H54 (cell line): ENCODE results near the gene CELF1.

Experiments
- DNase-seq: peaks from one replicate; pipeline ENCODE4 v3.0.0; 2011; ENCODE audit warnings: low spot score, mixed read lengths; ENCODE audit not compliant: insufficient read length
- FAIRE-seq: peaks from 3 replicates; lab custom pipeline; 2011; peaks lifted over from hg19 to GRCh38; lab: Jason Lieb, UNC
- POLR2A ChIP-seq: IDR thresholded peaks from 2 replicates; pipeline ENCODE4 v1.6.1; 2011; ENCODE audit warnings: low read depth, mild to moderate bottlenecking, low read length

Gene CELF1

GRCh38 chr11:47506795-47507562, 46.0 kb downstream of the CELF1 start:
- DNase-seq (no peak), FAIRE-seq (no peak)
- TF ChIP-seq POLR2A, result no peak

GRCh38 chr11:47506373-47506772, 46.6 kb downstream of the CELF1 start:
- TF ChIP-seq POLR2A, result no peak
- no peak for DNase-seq
- no peak for FAIRE-seq

GRCh38 chr11:47504910-47505309, 48.0 kb downstream of the CELF1 start:
- TF ChIP-seq POLR2A, result no peak
- FAIRE-seq, result no peak

GRCh38 chr11:47503227-47503626, 49.7 kb downstream of the CELF1 start:
- no peak for FAIRE-seq
- TF ChIP-seq POLR2A, result no peak
- DNase-seq, result no peak

More at GRCh38 chr11:47504910-47505309, 48.0 kb downstream of the CELF1 start:
- DNase-seq, result no peak

GRCh38 chr11:47502767-47503166, 50.2 kb downstream of the CELF1 start:
- FAIRE-seq, result no peak
- no peak for TF ChIP-seq POLR2A
- no peak for DNase-seq

- FAIRE-seq, result no peak
- TF ChIP-seq POLR2A, result no peak
- no peak for DNase-seq
Observed at GRCh38 chr11:47501101-47501500, 51.8 kb downstream of the CELF1 start.

GRCh38 chr11:47500121-47500520, 52.8 kb downstream of the CELF1 start:
- no peak for TF ChIP-seq POLR2A
- no peak for DNase-seq
- no peak for FAIRE-seq

GRCh38 chr11:47499614-47500013, 53.3 kb downstream of the CELF1 start:
- no peak for FAIRE-seq

GRCh38 chr11:47499161-47499560, 53.8 kb downstream of the CELF1 start:
- TF ChIP-seq POLR2A, result no peak
- FAIRE-seq (no peak), DNase-seq (no peak)

More at GRCh38 chr11:47499614-47500013, 53.3 kb downstream of the CELF1 start:
- no peak for TF ChIP-seq POLR2A
- DNase-seq, result no peak

- DNase-seq (no peak), FAIRE-seq (no peak)
- no peak for TF ChIP-seq POLR2A
Observed at GRCh38 chr11:47498584-47499152, 54.3 kb downstream of the CELF1 start.

GRCh38 chr11:47498149-47498548, 54.8 kb downstream of the CELF1 start:
- no peak for TF ChIP-seq POLR2A
- FAIRE-seq, result no peak
- DNase-seq, result no peak

- FAIRE-seq, result no peak
- TF ChIP-seq POLR2A, result no peak
- no peak for DNase-seq
Observed at GRCh38 chr11:47496808-47497207, 56.1 kb downstream of the CELF1 start.

- FAIRE-seq (no peak), DNase-seq (no peak)
- TF ChIP-seq POLR2A, result no peak
Observed at GRCh38 chr11:47495856-47496217, 57.1 kb downstream of the CELF1 start.

GRCh38 chr11:47495011-47495855, 57.7 kb downstream of the CELF1 start:
- DNase-seq (no peak), FAIRE-seq (no peak)
- TF ChIP-seq POLR2A, result no peak

- no peak for FAIRE-seq
- TF ChIP-seq POLR2A, result no peak
- DNase-seq, result no peak
Observed at GRCh38 chr11:47489395-47489755, 63.6 kb downstream of the CELF1 start.
